ENCODE measurements around the gene TLR5. TPM values are rescaled to one million over a fixed set of nuclear protein-coding genes. Genes with fewer than 3 reads are reported as not detected.

The TLR5 gene
- total and polyA plus RNA-seq, 3 donors from 2014 or later = 4.2 to 13.8 (median 5.4) TPM

GRCh38 chr1:223125766-223126165 lies 17.3 kb downstream of the TLR5 start:
- Histone ChIP-seq H3K27ac (no peak overlapping the region), H3K9me3 (no peaks in the 10 kb centered on the region), H3K27me3 (no peaks in the 10 kb centered on the region), H3K4me1 (peaks cover 3% of the 10 kb centered on the region), H3K36me3 (ENCODE audit: low read depth, missing control alignments) (no peaks in the 10 kb centered on the region), H3K4me3 (no peak overlapping the region)
- intact Hi-C loops (cut with DNase I; ENCODE audit: low total_unique reads) = no loop called here
- WGBS, 2 donors = 64 to 68% methylated on average over 2 of the region's 2 CpGs
- TF ChIP-seq POLR2A (IDR thresholded peaks at IDR 0.05) (no peak), CTCF (IDR thresholded peaks at IDR 0.05) (no peak)
- DNase-seq = no peak

GRCh38 chr1:223123011-223123610 lies 19.9 kb downstream of the TLR5 start:
- H3K9me3 ChIP-seq = no peaks in the 10 kb centered on the region
- H3K4me3 ChIP-seq = no peak overlapping the region
- intact Hi-C loops (cut with DNase I; ENCODE audit: low total_unique reads) = no loop called here
- H3K27me3 ChIP-seq = no peaks in the 10 kb centered on the region
- no peaks in the 10 kb centered on the region for H3K36me3 ChIP-seq (ENCODE audit: low read depth, missing control alignments)
- peak overlapping the region; percentile 3 to 15 for H3K27ac ChIP-seq
- DNase-seq = no peak
- 23 to 33% methylated on average over 6 of the region's 6 CpGs for WGBS, 2 donors
- no peak for TF ChIP-seq CTCF (IDR thresholded peaks at IDR 0.05)
- TF ChIP-seq POLR2A (IDR thresholded peaks at IDR 0.05) = no peak
- peaks cover 3% of the 10 kb centered on the region for H3K4me1 ChIP-seq

GRCh38 chr1:223118418-223118817 lies 24.6 kb downstream of the TLR5 start:
- Histone ChIP-seq H3K36me3 (ENCODE audit: low read depth, missing control alignments) (no peaks in the 10 kb centered on the region), H3K27me3 (no peaks in the 10 kb centered on the region), H3K4me3 (no peak overlapping the region), H3K4me1 (peaks cover 5% of the 10 kb centered on the region), H3K27ac (no peak overlapping the region), H3K9me3 (no peaks in the 10 kb centered on the region)
- 82 to 100% methylated on average over 1 of the region's 1 CpG for WGBS, 2 donors
- no peak for DNase-seq
- intact Hi-C loops (cut with DNase I; ENCODE audit: low total_unique reads) = no loop called here
- TF ChIP-seq CTCF (IDR thresholded peaks at IDR 0.05) (no peak), POLR2A (IDR thresholded peaks at IDR 0.05) (no peak)

GRCh38 chr1:223116950-223117349 lies 26.1 kb downstream of the TLR5 start:
- Histone ChIP-seq H3K27ac (no peak overlapping the region), H3K27me3 (no peaks in the 10 kb centered on the region), H3K9me3 (no peaks in the 10 kb centered on the region), H3K36me3 (ENCODE audit: low read depth, missing control alignments) (no peaks in the 10 kb centered on the region), H3K4me3 (peak overlapping the region in 1 of 2 donors; percentile 50), H3K4me1 (peaks cover 3% of the 10 kb centered on the region)
- WGBS, 2 donors = 72 to 85% methylated on average over 8 to 29 of the region's 29 CpGs
- TF ChIP-seq POLR2A (IDR thresholded peaks at IDR 0.05) (no peak), CTCF (IDR thresholded peaks at IDR 0.05) (no peak)
- intact Hi-C loops (cut with DNase I; ENCODE audit: low total_unique reads) = no loop called here
- DNase-seq = no peak

GRCh38 chr1:223114871-223115270 lies 28.2 kb downstream of the TLR5 start:
- no peaks in the 10 kb centered on the region for H3K27me3 ChIP-seq
- intact Hi-C loops (cut with DNase I; ENCODE audit: low total_unique reads) = no loop called here
- TF ChIP-seq POLR2A (IDR thresholded peaks at IDR 0.05) = no peak
- no peak for TF ChIP-seq CTCF (IDR thresholded peaks at IDR 0.05)
- peaks cover 3% of the 10 kb centered on the region for H3K4me1 ChIP-seq
- H3K4me3 ChIP-seq = no peak overlapping the region
- 61 to 76% methylated on average over 2 of the region's 2 CpGs for WGBS, 2 donors
- no peak overlapping the region for H3K27ac ChIP-seq
- DNase-seq = peak; percentile 31
- no peaks in the 10 kb centered on the region for H3K9me3 ChIP-seq
- no peaks in the 10 kb centered on the region for H3K36me3 ChIP-seq (ENCODE audit: low read depth, missing control alignments)

All from testis (tissue), 3 donors.